GM12873 (cell line): ENCODE data around the gene ARHGEF3.

ENCODE experiments used
- TF ChIP-seq, protein P1 (sequence below): IDR thresholded peaks from 2 replicates; pipeline ENCODE4 v1.5.1; 2012; ENCODE audit warnings: low read depth, mild to moderate bottlenecking, moderate library complexity, low read length, control low read depth; ENCODE audit not compliant: insufficient read depth; ENCODE audit errors: missing control alignments

The ARHGEF3 gene

DNA sequence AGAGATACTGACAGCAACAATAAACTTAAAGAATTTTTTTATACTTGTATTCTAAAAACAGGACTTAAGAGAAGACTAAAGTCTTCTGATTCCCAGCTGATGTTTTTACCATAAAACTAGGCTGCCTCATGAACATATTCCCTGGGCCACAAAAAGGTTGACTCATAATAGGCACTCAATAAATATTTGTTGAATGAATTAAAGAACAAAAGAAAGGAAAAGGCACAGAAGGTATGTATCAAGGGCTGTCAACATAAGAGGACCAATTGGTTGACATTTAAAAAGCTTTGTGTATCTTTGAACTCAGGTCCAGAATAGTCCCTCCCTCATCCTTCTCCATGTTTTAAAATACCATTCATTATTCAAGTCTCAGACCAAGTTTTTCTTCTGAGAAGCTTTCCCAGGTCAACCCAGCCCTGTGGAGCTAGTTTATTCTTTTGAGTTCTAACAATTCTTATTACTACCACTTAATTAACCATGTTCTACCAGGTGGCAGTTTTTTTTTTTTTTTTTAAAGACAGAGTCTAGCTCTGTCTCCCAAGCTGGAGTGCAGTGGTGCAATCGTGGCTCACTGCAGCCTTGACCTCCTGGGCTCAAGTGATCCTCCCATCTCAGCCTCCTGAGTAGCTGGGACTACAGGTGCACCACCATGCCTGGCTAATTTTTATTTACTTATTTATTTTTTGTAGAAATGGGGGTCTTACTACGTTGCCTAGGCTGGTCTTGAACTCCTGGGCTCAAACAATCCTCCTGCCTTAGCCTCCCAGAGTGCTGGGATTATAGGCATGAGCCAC is 17.5 kb upstream of the ARHGEF3 start:
- TF ChIP-seq, protein P1, sequence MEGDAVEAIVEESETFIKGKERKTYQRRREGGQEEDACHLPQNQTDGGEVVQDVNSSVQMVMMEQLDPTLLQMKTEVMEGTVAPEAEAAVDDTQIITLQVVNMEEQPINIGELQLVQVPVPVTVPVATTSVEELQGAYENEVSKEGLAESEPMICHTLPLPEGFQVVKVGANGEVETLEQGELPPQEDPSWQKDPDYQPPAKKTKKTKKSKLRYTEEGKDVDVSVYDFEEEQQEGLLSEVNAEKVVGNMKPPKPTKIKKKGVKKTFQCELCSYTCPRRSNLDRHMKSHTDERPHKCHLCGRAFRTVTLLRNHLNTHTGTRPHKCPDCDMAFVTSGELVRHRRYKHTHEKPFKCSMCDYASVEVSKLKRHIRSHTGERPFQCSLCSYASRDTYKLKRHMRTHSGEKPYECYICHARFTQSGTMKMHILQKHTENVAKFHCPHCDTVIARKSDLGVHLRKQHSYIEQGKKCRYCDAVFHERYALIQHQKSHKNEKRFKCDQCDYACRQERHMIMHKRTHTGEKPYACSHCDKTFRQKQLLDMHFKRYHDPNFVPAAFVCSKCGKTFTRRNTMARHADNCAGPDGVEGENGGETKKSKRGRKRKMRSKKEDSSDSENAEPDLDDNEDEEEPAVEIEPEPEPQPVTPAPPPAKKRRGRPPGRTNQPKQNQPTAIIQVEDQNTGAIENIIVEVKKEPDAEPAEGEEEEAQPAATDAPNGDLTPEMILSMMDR: no peak

DNA sequence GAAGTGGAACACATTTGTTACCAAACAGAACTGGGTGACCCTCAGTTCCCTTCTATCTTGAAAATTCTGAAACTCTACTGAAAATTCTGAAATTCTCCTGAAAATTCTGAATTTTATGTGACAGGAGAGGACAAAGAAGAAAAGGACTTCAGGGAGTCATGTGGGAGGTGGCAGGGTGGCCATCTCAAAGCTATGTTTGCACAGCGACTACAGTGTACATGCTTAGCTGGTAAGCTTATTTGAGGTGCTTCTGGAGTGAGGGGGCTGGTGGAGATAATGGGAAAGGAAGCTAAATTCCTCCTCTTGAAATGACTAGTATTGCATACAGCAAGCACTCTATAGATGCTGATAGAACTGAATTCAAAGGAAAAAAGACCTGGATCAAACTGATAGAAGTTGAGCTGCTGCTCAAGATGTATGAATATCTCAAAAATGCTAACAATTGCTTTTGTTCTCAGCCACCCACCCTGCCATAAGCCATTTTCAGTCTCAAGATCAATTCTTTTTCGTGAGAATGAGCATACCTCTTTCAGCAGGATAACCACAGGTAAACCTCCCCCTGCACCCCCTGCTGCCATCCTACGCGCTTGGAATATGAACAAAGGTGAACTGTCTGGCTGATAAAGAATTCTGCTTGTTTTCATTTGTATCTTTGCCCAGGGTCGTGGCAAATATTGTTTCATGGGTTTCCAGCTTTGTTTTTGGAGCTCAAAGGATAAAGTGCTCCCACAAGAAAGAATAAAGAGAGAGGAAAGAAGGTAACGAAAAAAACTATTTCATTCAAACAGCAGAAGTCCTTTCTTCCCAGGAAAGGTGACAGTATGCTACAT is 16.6 kb upstream of the ARHGEF3 start:
- TF ChIP-seq, protein P1: no peak

GRCh38 chr3:56817646-56818045 is 15.9 kb upstream of the ARHGEF3 start:
- TF ChIP-seq, protein P1: no peak

DNA sequence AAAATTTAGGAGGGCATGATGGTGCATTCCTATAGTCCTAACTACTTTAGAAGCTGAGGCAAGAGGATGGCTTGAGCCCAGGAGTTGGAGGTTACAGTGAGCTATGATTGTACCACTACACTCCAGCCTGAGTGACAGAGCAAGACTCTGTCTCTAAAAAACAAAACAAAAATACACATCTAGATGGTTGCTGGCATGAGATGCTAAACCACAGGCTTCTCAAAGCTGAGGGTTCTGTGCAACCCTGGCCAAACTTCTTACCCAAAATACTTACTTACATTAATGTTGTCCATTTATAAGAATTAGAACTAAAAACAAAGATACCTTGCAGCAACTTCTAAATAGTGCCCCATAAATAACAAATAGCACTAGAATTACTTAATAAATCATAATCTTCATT is 14.3 kb upstream of the ARHGEF3 start:
- TF ChIP-seq, protein P1: no peak

GRCh38 chr3:56815589-56815988 is 13.8 kb upstream of the ARHGEF3 start:
- TF ChIP-seq, protein P1: no peak

DNA sequence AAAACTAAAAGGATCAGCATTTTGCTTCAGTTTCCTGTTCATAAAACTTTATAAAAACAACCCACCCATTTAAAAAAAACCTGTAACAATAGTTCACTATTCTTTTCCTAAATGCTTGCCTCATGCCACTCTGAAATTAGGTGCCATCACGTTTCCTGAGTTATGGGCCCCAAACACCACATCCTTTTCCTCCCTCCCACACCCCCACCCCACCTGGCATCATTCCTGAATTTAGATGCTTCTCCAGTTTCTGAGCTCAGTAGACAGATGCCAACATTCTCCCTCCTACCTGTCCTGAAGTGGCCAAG is 11.9 kb upstream of the ARHGEF3 start:
- TF ChIP-seq, protein P1: no peak
